K562 (cell line): ENCODE data around the gene NUP188. TPM values are rescaled to one million over a fixed set of nuclear protein-coding genes. Genes with fewer than 3 reads are reported as not detected.

Source experiments
- ATAC-seq: fragments of 200-7000 bp; cut with Tn5 transposase; 3 replicates; pipeline ENCODE4 v1.9.1; 2020; ENCODE audit warnings: moderate library complexity
- BruUV-seq: library from RNA; stranded (reverse); fragments of 400-500 nt; replicated peaks from 2 replicates; lab custom pipeline; 2021; lab: Mats Ljungman, UMichigan
- CTCF ChIA-PET: fragments of 300-600 bp; formaldehyde crosslinking; extraction: SDS; loops from one replicate; lab custom pipeline; 2021; ENCODE audit warnings: low intra/inter-chr PET ratio; lab: Yijun Ruan, JAX
- POLR2A ChIA-PET: fragments of 300-600, 350-650 bp; sonication (Branson Sonifier 250); formaldehyde crosslinking; extraction: SDS; loops from one replicate; lab custom pipeline; 2021; ENCODE audit warnings: antibody characterized with exemption, inconsistent platforms; lab: Yijun Ruan, JAX
- DNase-seq, 4 experiments: peaks; one replicate each; pipeline versions ENCODE4 v3.0.0 to v3.0.0-alpha.2; 2011 to 2018; ENCODE audit warnings: low spot score in 3 of 4, mixed read lengths in 3 of 4; ENCODE audit errors: extremely low read depth in 1 of 4
- FAIRE-seq: peaks from 2 replicates; lab custom pipeline; 2011; peaks lifted over from hg19 to GRCh38; lab: Jason Lieb, UNC
- H2AFZ ChIP-seq: 2 replicates; pipeline ENCODE4 v1.6.0; 2011; ENCODE audit warnings: low read depth, low read length, control low read depth, inconsistent platforms
- H3K27ac ChIP-seq: fragments of 200-600 bp; 3 replicates; pipeline ENCODE4 v1.8.0; 2011; ENCODE audit warnings: low read depth, mild to moderate bottlenecking, control low read depth, inconsistent platforms, low read length, moderate library complexity, mixed read lengths; ENCODE audit errors: extremely low read depth
- H3K27me3 ChIP-seq, 2 experiments: fragments of 300-600 bp in 1 of 2; 2 replicates in 1 of 2; 3 replicates in 1 of 2; pipeline versions ENCODE4 v1.6.0 to v1.8.0; 2011; ENCODE audit warnings: inconsistent platforms in 2 of 2, low read length in 2 of 2, mild to moderate bottlenecking in 1 of 2, mixed read lengths in 1 of 2, moderate library complexity in 1 of 2; ENCODE audit not compliant: control insufficient read depth in 2 of 2, insufficient read depth in 2 of 2
- H3K36me3 ChIP-seq: fragments of 300-600 bp; 3 replicates; pipeline ENCODE4 v1.8.0; 2011; ENCODE audit warnings: mild to moderate bottlenecking, low read length, inconsistent platforms; ENCODE audit not compliant: control insufficient read depth, insufficient read depth
- H3K4me1 ChIP-seq, 2 experiments: fragments of 200-600 bp in 1 of 2; replicated peaks in 1 of 2; 2 replicates in 1 of 2; 3 replicates in 1 of 2; pipeline versions ENCODE4 v1.5.1 to v1.8.0; 2011; ENCODE audit warnings: inconsistent platforms in 2 of 2, low read length in 2 of 2, mild to moderate bottlenecking in 1 of 2, mixed read lengths in 1 of 2, moderate library complexity in 1 of 2; ENCODE audit not compliant: control insufficient read depth in 2 of 2, insufficient read depth in 2 of 2
- H3K4me2 ChIP-seq: 2 replicates; pipeline ENCODE4 v1.6.1; 2011; ENCODE audit warnings: low read length, control low read depth, inconsistent platforms, mixed read lengths; ENCODE audit not compliant: insufficient read depth
- H3K4me3 ChIP-seq: fragments of 200-600 bp; sonication (generic), shearing (Covaris generic); 2 replicates; pipeline ENCODE4 v1.5.1; 2016; ENCODE audit warnings: control low read depth, inconsistent platforms
- H3K79me2 ChIP-seq: fragments of 200-600 bp; 3 replicates; pipeline ENCODE4 v1.8.0; 2011; ENCODE audit warnings: low read length, inconsistent platforms; ENCODE audit not compliant: control insufficient read depth, insufficient read depth
- H3K9ac ChIP-seq, 2 experiments: 2 replicates each; pipeline versions ENCODE4 v1.6.0 to v1.6.1; 2011; ENCODE audit warnings: low read depth in 2 of 2, low read length in 2 of 2, control low read depth in 1 of 2, inconsistent platforms in 1 of 2, mild to moderate bottlenecking in 1 of 2, mixed read lengths in 1 of 2; ENCODE audit not compliant: insufficient read depth in 1 of 2
- H3K9me1 ChIP-seq: one replicate; pipeline ENCODE4 v1.6.0; 2011; ENCODE audit warnings: inconsistent platforms, mild to moderate bottlenecking, low read length, moderate library complexity; ENCODE audit not compliant: control insufficient read depth, insufficient read depth
- H3K9me3 ChIP-seq: replicated peaks from 2 replicates; pipeline ENCODE4 v1.5.1; 2011; ENCODE audit warnings: low read depth, low read length, inconsistent platforms; ENCODE audit not compliant: control insufficient read depth, insufficient read depth
- H4K20me1 ChIP-seq: replicated peaks from 2 replicates; pipeline ENCODE4 v1.6.1; 2011; ENCODE audit warnings: low read length, inconsistent platforms, mixed read lengths; ENCODE audit not compliant: control insufficient read depth, insufficient read depth
- EGR1 ChIP-seq: fragments of 450-650 bp; conservative IDR thresholded peaks from 2 replicates; pipeline ENCODE4 v1.6.1; 2017; ENCODE audit warnings: mild to moderate bottlenecking
- HLTF ChIP-seq: fragments of 450-650 bp; IDR thresholded peaks from 2 replicates; pipeline ENCODE4 v1.6.1; 2016
- PKNOX1 ChIP-seq: fragments of 450-650 bp; IDR thresholded peaks from 2 replicates; pipeline ENCODE4 v1.6.1; 2016
- ZBTB34 ChIP-seq: fragments of 250-450 bp; sonication (Bioruptor Pico); IDR thresholded peaks from 2 replicates; pipeline ENCODE4 v1.8.0; 2021; ENCODE audit warnings: mild to moderate bottlenecking, moderate library complexity
- ZNF407 ChIP-seq: fragments of 450-650 bp; IDR thresholded peaks from 2 replicates; pipeline ENCODE4 v1.6.1; 2016; ENCODE audit warnings: low read depth
- WGBS: fragments of 100-300 bp; shearing (Covaris generic); methylation state at CpG from one replicate; pipeline ENCODE4 v1.1.6; 2016; ENCODE audit warnings: low coverage, mixed read lengths; ENCODE audit not compliant: insufficient coverage; ENCODE audit errors: missing lambda C conversion rate; 5-methylcytosine and 5-hydroxymethylcytosine counted together
- in situ Hi-C: fragments of 300-500 bp; cut with MboI; formaldehyde crosslinking; loops from 4 replicates; pipeline ENCODE4 v1.15.0; 2018; ENCODE audit warnings: inconsistent platforms, mixed read lengths
- intact Hi-C: fragments of 100-400 bp; cut with micrococcal nuclease; formaldehyde crosslinking; loops from 2 replicates; pipeline ENCODE4 v1.14.2; 2022
- polyA plus RNA-seq, 8 experiments: library from polyadenylated mRNA; depleted of rRNA in 4 of 8; stranded (reverse) in 5 of 8; unstranded in 3 of 8; fragments of >200 nt; fragmentation: Nextera tagmentation in 2 of 8; fragmentation: Illumina TruSeq in 1 of 8; extraction: Ambion mirVana in 2 of 8; extraction: Trizol in 1 of 8; gene quantifications; 2 replicates each; pipeline versions ENCODE4 v1.2.1 to v1.2.3, GENCODE V29; 2011 to 2014; ENCODE audit warnings: inconsistent platforms in 1 of 8, missing spikeins in 1 of 8
- total RNA-seq, 7 experiments: library from RNA; depleted of rRNA in 6 of 7; stranded (reverse); fragments of >200 nt in 6 of 7; fragmentation: Illumina TruSeq in 2 of 7; extraction: Trizol in 2 of 7; gene quantifications; 2 replicates each; pipeline versions ENCODE4 v1.2.1 to v1.2.3, GENCODE V29; 2011 to 2021; ENCODE audit warnings: low replicate concordance in 1 of 7
- TF ChIP-seq, protein P1 (sequence below): sonication (generic); formaldehyde crosslinking; IDR thresholded peaks from 2 replicates; pipeline ENCODE4 v1.8.1; 2023; ENCODE audit warnings: mild to moderate bottlenecking, missing genetic modification reagents, moderate library complexity

Gene NUP188
- total and polyA plus RNA-seq, 9 of the 15 experiments (the other 6 are each of a cell fraction or from before 2014, with no cell fraction given): 11.7 to 135 (median 70.6) TPM

- peak overlapping the region; percentile 26 for H3K27ac ChIP-seq
- ChIA-PET CTCF (no interaction called here), POLR2A (interaction anchor here (0.6 to 1.6 kb wide), 3 partner anchors 15 to 54 kb away, joined by 4 to 9 read pairs (median 5); no protein-coding TSS in a partner anchor)
- peaks cover 35 to 58% of the 10 kb centered on the region in 2 experiments for H3K4me1 ChIP-seq
- intact Hi-C loops: loop anchor here (5.0 kb wide), 1 partner anchor 44 kb away; the partner anchor contains the start of gene DOLPP1
- H3K27me3 ChIP-seq: no peaks in the 10 kb centered on the region
- in situ Hi-C loops: no loop called here
- peaks cover 4% of the 10 kb centered on the region for H3K9me1 ChIP-seq
- H3K9me3 ChIP-seq: no peaks in the 10 kb centered on the region
- BruUV-seq: no TSS peak
- H4K20me1 ChIP-seq: no peaks in the 10 kb centered on the region; the same call in 1 of the 2 replicates
- peaks cover 49% of the 10 kb centered on the region for H3K79me2 ChIP-seq
- peak overlapping the region; percentile 67 to 94 for H3K9ac ChIP-seq
- ATAC-seq: peak; percentile 3; the same call in 2 of the 3 replicates
- peak overlapping the region; percentile 73 for H3K4me3 ChIP-seq
- H2AFZ ChIP-seq: no peak overlapping the region
- peak in 3 of 4 experiments; percentile 17 to 48 (median 40) for DNase-seq
- H3K4me2 ChIP-seq: peak overlapping the region; percentile 98
- 49% methylated on average over 7 of the region's 8 CpGs for WGBS
- no peak for FAIRE-seq
- peaks cover 36% of the 10 kb centered on the region; the same call in 2 of the 3 replicates for H3K36me3 ChIP-seq
- peak; percentile 80 for TF ChIP-seq PKNOX1
- TF ChIP-seq EGR1: peak; percentile 52
- TF ChIP-seq, protein P1, sequence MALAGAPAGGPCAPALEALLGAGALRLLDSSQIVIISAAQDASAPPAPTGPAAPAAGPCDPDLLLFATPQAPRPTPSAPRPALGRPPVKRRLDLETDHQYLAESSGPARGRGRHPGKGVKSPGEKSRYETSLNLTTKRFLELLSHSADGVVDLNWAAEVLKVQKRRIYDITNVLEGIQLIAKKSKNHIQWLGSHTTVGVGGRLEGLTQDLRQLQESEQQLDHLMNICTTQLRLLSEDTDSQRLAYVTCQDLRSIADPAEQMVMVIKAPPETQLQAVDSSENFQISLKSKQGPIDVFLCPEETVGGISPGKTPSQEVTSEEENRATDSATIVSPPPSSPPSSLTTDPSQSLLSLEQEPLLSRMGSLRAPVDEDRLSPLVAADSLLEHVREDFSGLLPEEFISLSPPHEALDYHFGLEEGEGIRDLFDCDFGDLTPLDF (CRISPR knock-in tag): 0 out of 2 replicates have a peak, but pooled peaks have one; percentile 16
- no peak for TF ChIP-seq ZBTB34
- no peak for TF ChIP-seq ZNF407
- TF ChIP-seq HLTF: no peak
These were observed 90.8 kb downstream of the NUP188 start for GRCh38 chr9:129038109-129038852.
